WERI-Rb-1 (cell line): ENCODE measurements around the gene TMEM126A.
A peak's percentile ranks its signal among the peaks of the same experiment; 100 is the strongest.
"Not testable (repeated sequence)": the region's sequence is repeated elsewhere in the genome, so short reads cannot be mapped to it uniquely, and the experiment has no call there.

Experiments used
- DNase-seq: peaks from one replicate; pipeline ENCODE4 v3.0.0-alpha.2; 2020
- H3K27ac ChIP-seq: fragments of 250-450 bp; sonication (Bioruptor Pico); 2 replicates; pipeline ENCODE4 v1.5.1; 2020; ENCODE audit warnings: mild to moderate bottlenecking, moderate library complexity
- H3K27me3 ChIP-seq: fragments of 250-450 bp; sonication (Bioruptor Pico); 2 replicates; pipeline ENCODE4 v1.5.1; 2021; ENCODE audit warnings: mild to moderate bottlenecking, low read depth, moderate library complexity; ENCODE audit not compliant: insufficient read depth, severe bottlenecking
- H3K36me3 ChIP-seq: fragments of 250-450 bp; sonication (Bioruptor Pico); 2 replicates; pipeline ENCODE4 v1.5.1; 2020; ENCODE audit warnings: mild to moderate bottlenecking, moderate library complexity
- H3K4me3 ChIP-seq: 2 replicates; pipeline ENCODE4 v1.5.1; 2011; ENCODE audit warnings: low read depth, mild to moderate bottlenecking, control low read depth, low read length
- H3K9me3 ChIP-seq: fragments of 250-450 bp; sonication (Bioruptor Pico); 2 replicates; pipeline ENCODE4 v1.5.1; 2021; ENCODE audit warnings: mild to moderate bottlenecking, moderate library complexity; ENCODE audit not compliant: severe bottlenecking
- CTCF ChIP-seq: IDR thresholded peaks from 2 replicates; pipeline ENCODE4 v1.5.1; 2011; ENCODE audit warnings: low read depth, mild to moderate bottlenecking, control low read depth, inconsistent platforms, low read length

Gene TMEM126A

GRCh38 chr11:85652786-85653447 is 5.2 kb downstream of the TMEM126A start:
- H3K4me3 ChIP-seq, result no peak overlapping the region
- H3K27ac ChIP-seq, result no peak overlapping the region
- no peak for TF ChIP-seq CTCF
- DNase-seq, result no peak
- H3K27me3 ChIP-seq, result no peaks in the 10 kb centered on the region
- H3K36me3 ChIP-seq, result peaks cover 31% of the 10 kb centered on the region
- no peaks in the 10 kb centered on the region for H3K9me3 ChIP-seq

DNA sequence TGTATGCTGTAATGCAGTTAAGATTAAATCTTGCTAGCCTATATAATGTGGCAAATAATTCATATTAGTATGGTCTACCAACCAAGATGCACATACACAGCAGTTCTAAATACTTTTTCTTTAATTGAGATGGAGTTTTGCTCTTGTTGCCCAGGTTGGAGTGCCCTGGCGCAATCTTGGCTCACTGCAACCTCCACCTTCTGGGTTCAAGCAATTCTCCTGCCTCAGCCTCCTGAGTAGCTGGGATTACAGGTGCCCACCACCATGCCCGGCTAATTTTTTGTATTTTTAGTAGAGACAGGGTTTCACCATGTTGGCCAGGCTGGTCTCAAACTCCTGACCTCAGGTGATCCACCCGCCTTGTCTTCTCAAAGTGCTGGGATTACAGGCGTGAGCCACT is 6.6 kb downstream of the TMEM126A start:
- H3K9me3 ChIP-seq, H3K27ac ChIP-seq, H3K4me3 ChIP-seq, H3K27me3 ChIP-seq, DNase-seq: not testable (repeated sequence)
- peaks cover 44% of the 10 kb centered on the region for H3K36me3 ChIP-seq

- H3K27me3 ChIP-seq, result no peaks in the 10 kb centered on the region
- H3K27ac ChIP-seq, result no peak overlapping the region
- no peak for DNase-seq
- H3K36me3 ChIP-seq, result peaks cover 67% of the 10 kb centered on the region
- TF ChIP-seq CTCF, result no peak
- no peaks in the 10 kb centered on the region for H3K9me3 ChIP-seq
- no peak overlapping the region for H3K4me3 ChIP-seq
Measured at GRCh38 chr11:85656777-85657176, 9.0 kb downstream of the TMEM126A start.

- Histone ChIP-seq H3K27me3 (no peaks in the 10 kb centered on the region), H3K9me3 (no peaks in the 10 kb centered on the region), H3K4me3 (no peak overlapping the region), H3K36me3 (peaks cover 77% of the 10 kb centered on the region), H3K27ac (no peak overlapping the region)
- no peak for DNase-seq
- no peak for TF ChIP-seq CTCF
Measured at GRCh38 chr11:85658180-85658579, 10.4 kb downstream of the TMEM126A start.

- no peak overlapping the region for H3K27ac ChIP-seq
- no peaks in the 10 kb centered on the region for H3K27me3 ChIP-seq
- no peaks in the 10 kb centered on the region for H3K9me3 ChIP-seq
- H3K4me3 ChIP-seq, result peak overlapping the region; percentile 99
- no peak for DNase-seq
- no peak for TF ChIP-seq CTCF
- H3K36me3 ChIP-seq, result peaks cover 74% of the 10 kb centered on the region
Measured at GRCh38 chr11:85661972-85662664, 14.4 kb downstream of the TMEM126A start.

GRCh38 chr11:85663080-85663752 is 15.4 kb downstream of the TMEM126A start:
- peak overlapping the region; percentile 99 for H3K4me3 ChIP-seq
- H3K27me3 ChIP-seq, result no peaks in the 10 kb centered on the region
- peak overlapping the region; percentile 97 for H3K27ac ChIP-seq
- no peak for DNase-seq
- peaks cover 63% of the 10 kb centered on the region for H3K36me3 ChIP-seq
- no peaks in the 10 kb centered on the region for H3K9me3 ChIP-seq
- TF ChIP-seq CTCF, result no peak
